ENCODE results near the gene TDRD7.
"Not testable (repeated sequence)": the region's sequence is repeated elsewhere in the genome, so short reads cannot be mapped to it uniquely, and the experiment has no call there.

The TDRD7 gene

DNA sequence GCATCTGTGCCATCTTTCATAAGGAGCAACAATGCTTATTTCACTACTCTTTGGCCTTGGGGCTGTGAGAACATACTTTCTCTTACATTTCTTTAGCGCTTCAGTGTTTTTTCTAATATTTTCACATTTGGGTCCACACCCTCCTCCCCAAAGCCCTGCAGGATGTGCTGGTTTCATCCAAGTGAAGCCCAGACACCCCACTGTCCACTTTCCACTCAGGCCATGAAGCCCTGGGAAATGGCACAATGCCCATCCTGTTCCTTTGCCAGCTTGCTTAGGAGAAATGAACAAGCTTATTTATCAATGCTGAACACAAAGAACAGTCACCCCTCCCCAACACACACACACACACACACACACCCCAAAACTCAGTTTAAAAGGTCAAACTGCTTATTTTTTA lies 72.2 kb downstream of the TDRD7 start:
- no peak for DNase-seq

DNA sequence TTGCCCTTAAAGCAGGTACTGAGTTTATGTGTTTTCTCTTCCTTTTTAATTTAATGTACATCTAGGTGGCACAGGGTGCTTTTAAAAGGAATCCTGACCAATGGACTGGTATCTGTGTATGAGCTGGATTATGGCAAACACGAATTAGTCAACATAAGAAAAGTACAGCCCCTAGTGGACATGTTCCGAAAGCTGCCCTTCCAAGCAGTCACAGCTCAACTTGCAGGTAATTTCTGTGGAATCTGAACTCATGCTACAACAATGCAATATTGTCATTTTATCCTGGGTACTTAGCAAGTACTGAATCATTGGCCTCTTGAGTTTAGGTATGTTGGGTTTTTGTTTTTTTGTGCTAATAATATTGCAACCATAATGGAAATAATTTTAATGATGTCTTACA lies 75.2 kb downstream of the TDRD7 start:
- DNase-seq, result no peak

DNA sequence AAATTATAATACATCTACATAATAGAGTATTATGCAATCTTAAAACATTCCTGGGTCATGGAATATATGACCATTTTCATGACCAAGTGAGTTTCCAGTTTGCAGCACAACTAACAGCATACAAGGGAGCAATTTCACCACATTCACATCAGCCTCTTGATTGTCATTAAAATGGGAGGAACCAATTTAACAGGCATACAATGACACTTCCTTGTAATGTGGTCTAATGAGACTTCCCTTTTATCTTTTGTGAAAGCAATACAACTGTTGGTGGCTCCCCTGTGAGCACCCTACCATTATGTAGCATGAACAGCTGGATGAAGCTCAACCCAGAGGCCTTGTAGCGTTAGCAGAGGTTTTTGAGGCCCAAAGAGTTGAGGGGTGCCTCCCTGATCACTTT lies 76.0 kb downstream of the TDRD7 start:
- DNase-seq, result no peak

DNA sequence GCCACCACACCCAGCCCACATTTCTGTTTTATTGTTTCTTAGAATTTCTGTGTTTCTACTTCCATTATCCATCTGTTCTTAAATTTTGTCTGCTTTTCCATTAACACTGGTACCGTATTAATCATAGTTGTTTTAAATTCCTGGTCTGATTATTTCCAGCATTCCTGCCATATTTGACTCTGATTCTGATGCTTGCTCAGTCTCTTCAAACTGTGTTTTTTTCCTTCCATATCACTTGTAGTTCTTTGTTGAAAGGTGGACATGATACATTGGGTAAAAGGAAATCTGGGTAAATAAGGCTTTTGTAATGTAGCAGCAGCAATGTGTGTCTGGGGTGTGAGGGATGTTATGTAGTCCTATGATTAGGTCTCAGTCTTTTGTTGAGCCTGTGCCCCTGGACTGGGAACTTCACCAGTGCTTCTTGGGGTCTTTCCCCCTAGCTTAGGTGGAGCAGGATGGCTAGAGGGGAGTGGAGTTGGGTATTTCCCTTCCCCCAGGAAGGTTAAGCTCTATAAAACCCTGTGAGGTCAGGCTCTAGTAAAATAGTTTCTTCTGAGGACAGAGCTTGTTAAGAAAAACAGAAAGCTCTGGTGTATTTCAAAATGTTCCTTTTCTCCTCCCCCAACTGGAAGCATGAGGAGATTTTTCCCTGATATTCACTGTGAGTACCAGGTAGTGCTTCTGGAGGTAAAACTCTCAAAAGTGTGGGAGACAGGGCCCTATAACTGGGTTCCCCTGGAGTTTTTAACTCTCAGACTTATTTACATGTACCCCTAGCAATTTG lies 79.5 kb downstream of the TDRD7 start:
- no peak for DNase-seq

DNA sequence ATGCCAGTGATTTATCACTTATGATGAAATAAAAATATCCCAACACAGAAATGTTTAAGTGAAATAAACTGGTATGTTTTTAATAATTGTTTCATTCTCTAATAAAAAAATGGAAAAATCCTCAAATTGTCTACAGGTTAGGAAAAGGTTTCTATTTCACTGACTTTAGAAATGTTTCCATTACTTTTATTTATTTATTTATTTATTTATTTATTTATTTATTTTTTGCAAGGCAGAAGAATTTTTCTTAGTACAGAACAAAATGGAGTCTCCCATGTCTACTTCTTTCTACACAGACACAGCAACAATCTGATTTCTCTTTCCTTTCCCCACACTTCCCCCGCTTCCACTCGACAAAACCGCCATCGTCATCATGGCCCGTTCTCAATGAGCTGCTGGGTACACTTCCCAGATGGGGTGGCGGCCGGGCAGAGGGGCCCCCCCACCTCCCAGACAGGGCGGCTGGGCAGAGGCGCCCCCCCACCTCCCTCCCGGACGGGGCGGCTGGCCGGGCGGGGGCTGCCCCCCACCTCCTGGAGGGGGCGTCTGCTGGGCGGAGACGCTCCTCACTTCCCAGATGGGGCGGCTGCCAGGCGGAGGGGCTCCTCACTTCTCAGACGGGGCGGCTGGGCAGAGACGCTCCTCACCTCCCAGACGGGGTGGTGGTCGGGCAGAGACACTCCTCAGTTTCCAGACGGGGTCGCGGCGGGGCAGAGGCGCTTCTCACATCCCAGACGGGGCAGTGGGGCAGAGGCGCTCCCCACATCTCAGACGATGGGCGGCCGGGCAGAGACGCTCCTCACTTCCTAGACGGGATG lies 85.9 kb downstream of the TDRD7 start:
- not testable (repeated sequence) for DNase-seq

DNA sequence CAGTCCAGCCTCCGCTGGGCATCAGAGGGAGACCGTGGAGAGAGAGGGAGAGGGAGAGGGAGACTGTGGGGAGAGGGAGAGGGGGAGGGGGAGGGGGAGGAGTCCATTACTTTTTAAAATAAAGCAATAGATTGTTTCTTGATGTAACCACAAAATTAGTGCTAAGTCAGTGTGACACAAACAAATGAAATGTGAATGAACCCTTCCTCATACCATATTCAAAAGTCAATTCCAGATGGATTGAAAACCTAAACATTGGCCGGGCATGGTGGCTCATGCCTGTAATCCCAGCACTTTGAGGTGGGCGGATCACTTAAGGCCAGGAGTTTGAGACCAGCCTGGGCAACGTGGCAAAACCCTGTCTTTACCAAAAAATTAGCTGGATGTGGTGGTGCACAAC lies 87.0 kb downstream of the TDRD7 start:
- DNase-seq, result not testable (repeated sequence)

DNA sequence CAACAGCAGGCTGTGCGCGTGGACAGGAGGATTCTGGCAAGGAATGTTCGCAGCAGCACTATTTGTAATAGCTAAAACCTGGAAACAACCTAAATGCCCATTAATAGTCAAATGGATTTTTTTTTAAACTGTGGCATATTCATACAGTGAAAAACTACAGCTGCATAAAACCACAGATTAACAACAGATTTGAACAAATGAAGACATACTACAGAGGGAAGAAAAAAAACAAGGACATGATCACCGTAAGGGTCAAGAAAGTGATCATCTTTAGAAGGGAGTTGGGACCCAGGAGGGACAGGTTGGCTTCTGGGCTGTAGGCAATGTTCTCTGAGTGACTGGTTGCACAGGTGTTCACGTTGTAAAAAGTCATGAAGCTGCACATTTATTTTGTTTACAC lies 88.4 kb downstream of the TDRD7 start:
- no peak for DNase-seq

DNA sequence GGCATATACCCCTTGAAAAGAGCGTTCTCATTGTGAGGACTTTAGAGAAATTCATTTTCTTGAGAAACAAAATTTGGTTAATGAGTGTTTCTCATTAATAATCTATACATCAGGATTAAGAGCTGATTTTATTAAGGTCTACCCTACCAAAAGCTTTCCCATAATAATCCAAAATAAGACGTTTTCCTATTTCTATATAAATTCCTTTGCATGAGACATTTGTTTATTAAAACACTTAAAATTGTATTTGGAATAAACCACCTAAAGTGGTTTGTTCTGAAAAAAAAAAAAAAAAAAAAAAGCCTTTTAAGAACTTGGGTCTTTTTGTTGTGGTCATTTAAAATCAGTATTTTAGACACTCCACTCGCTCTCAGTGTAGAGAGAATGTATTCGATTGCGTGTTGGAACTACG lies 88.9 kb downstream of the TDRD7 start:
- DNase-seq, result no peak

DNA sequence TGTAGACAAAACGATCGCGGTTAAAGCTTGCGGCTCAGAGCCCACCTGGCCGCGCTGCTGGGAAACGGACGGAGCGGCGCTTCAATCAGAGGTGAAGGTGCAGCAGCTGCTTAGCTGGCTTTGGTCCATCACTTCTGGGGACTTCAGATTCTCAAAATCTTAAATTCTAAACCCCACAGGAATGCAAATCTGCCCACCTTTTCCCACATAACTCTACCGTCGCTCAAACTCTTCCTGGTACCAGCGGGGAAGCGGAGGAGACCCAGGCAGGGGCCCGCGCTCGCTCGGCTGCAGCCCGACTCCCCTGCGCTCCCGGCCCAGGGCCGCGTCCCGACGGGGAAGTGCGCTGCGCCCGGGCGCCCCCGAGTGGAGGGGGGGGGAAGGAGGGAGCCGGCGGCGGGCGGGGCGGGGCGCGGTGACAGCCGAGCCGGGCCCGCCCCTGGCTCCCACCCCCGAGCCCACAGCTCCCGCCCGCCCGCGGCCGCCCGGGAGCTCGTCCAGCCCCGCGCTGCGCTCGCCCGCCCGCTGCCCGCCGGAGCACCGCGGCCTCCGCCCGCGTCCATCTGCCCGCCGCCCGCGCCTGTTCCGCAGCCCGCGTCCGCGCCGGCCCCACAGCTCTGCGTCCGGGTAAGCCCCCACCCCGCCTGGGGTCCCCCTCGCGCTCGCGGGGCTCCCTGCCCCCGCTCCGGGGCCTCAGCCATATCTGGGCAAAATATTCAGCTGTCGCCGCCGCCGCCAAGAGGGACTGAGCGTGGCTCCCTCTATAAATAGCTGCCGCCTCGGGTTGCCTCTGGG lies 89.5 kb downstream of the TDRD7 start, which contains the start of gene TMOD1:
Gene TMOD1 (plus strand): TSS at position 490 of the 795 bp plus-strand sequence. CDS start 22,523 bp downstream, outside the sequence.
- DNase-seq, result peak; percentile 13 to 54

DNA sequence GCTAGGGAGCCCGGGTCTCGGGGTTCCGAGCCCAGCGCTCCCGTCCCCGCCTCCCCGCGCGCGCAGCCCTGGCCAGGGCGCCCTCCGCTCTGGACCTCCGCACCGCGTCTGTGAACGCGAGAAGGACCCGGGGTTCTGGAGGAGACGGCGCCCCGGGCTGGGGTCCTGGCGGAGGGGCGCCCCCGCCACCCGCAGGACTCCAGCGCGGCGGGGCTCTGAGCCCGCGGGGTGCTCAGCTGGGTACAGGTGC lies 90.0 kb downstream of the TDRD7 start:
- DNase-seq, result no peak

DNA sequence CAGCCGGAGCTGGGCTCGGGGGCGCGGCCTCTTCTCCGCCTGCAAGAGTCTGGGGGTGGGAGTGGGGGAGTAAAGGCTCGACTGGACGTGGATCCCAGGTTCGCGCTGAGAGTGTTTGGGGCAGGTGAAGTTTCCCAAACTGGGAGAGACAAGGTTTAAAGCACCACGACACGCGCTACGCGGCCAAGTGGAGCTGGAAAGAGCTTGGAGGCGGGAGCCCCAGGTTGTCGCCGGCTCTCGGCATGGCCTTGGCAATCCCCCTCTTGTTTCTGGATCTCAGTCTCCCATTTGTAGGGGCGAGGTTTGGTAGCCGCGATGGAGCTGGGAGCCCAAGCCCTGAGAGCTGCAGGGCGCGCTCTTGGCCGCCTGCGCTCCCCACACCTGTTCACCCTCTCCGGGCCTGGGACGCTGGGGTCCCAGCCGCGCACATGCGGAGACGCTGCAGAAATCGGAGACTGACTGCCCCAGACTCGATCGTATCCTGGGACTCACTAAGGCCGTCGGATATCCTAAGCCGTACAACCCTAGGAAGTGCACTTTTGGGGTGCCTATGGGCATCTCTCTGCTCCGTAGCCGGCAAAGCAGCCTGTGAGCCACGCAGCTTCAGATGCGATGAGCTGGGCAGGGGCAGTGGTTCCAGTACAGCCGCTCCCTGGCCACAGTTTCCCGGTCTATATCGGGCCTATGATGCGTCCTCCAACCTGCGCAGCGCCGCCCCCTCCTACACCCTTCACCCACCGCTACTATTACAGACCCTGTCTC lies 90.5 kb downstream of the TDRD7 start:
- peak in 1 of 2 experiments; percentile 0 for DNase-seq

DNA sequence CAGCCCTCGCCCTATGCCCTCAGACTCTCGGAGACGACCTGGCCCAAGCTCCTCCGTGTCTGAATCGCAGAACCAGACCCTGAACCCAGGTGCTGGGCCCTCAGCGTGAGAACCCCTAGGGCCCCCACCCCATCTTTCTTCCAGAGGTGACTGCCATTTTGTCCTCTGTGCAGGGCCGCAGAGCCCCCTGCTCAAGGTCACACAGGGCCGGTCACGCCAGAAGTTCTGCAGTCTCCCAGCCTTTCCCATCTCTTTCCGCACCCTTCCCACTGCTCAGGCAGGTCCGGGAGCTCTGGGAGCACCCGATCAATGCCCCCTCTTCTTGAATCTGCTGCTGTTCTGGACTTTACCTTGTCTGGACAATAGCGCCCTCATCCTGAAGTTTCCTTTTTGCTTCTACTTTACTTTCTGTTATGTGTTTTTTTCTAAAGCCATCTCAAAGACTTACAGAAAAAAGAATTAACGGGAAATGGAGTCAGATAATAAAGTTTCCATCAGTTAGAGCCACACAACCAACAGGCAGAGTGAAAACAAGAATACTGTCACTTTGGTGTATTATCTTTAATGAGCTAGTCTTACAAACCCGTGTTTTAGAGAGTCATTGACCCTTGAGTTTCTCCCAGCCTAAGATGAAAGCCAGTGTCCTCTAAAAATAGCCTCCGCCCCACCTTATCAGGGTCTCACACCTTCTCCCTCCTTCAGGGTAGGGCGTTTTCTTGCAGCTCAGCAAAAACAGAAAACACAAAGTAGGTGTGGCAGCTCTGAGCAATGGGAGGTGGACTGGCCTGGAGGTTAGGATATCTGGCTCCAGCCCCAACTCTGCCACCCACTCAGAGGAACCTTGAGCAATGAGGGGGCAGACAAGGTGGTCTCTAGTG lies 91.3 kb downstream of the TDRD7 start:
- no peak for DNase-seq

DNA sequence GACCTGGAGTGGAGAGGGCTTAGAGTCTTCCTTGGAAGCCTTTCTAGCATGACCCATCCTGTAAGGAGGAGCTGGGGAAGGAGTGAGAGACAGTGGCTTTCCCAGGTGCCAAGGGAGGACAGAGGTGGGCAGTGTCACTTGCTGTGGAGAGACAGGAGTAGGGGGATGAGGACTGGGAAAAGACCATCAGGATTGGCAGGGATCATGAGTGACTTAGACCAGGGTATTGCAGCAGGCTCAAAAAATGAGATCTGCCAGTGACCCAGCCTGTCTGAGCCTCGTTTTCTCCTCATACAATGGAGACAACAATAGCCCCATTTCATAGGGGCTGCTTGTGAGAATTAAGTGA lies 91.9 kb downstream of the TDRD7 start:
- DNase-seq, result no peak

DNA sequence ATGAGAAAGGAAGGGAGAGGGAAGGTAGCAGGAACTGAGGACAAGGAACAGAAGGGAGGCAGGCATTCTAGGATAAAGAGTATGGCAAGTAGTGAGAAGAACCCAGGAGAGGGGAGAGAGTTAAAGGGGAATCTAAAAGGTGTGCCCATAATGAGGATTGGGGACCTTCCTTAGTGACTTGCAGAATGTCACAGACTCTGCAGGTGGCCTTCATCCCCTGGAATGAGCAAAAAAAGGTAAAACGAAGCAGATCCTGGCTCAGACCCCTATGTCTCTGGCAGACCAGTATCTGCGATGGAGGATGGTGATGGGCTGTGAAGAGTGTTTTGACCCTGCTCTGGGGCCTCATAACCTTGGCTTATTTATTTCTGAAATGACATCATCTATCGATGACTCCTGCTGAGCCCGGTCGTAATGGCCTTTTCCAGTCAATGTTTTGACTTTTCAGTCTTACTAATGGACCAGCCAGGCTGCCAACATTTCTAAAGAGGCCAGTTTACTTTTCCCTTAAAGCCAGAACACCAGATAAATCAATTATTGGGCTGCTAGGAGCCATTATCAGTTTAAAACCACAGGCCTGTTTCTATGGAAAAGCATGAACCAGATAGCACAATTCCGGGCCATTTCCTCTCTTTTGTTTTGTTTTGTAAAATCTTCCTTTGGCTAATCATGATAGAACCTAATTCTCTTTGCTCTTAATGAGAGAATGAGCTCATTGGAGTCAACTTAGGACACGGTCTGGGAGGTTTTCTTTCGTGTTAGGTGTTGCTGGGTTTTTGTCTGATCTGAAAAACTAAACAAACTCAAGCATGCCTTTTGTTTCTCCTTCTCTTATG lies 92.7 kb downstream of the TDRD7 start:
- no peak for DNase-seq

DNA sequence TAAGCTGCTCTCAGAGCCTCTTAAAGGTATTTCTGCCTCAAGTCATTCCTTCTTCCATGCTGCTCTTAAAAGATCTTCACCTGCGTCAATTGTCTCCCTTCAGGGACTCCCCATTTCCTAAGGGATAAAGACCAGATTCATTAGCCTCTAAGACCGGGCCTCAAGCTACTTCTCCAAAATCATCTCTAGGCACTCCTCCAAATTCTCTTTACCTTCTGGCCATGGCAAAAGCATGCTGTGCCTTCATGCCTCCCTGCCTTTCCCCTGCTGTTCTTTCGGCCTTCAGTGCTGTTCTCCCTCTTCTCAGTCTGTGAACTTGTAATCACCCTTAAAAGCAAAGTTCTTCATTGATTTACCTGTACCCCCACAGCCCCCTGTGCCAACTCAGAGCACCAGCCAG lies 93.9 kb downstream of the TDRD7 start:
- DNase-seq, result no peak

DNA sequence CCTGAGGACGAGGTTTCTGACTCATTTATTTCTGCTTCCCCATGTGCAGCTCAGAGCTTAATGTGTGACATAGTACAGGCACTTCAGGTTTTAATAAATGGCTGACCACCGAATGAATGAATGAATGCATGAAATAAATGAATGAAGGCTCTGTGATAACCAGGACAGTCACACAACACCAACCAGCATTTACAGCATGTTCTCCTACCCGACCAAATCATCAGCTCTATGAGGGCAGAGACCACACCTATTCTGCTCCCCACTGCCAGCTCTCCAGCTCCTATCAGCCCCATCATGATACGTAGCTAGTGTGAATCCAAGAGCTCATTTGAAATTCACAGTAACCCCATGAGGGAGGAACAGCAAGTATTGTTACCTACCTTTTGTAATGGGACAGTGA lies 94.4 kb downstream of the TDRD7 start:
- no peak for DNase-seq

DNA sequence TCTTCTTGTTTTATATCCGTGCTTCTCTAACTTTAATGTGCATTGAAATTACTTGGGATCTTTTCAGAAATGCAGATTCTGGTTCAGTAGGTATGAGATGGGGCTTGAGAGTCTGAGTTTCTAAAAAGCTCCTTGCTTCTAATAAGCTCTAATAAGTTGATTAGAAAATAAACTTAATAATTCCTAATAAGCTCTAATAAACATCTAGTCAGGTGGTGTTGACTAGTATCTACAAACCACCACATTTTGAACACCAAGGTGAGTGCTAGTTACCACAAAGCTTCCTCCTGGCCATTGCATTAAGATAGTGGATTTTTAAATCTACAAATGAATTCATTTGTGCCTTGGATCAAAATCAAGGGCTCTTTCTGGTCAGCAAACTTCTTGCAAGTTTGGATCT lies 94.9 kb downstream of the TDRD7 start:
- DNase-seq, result no peak

DNA sequence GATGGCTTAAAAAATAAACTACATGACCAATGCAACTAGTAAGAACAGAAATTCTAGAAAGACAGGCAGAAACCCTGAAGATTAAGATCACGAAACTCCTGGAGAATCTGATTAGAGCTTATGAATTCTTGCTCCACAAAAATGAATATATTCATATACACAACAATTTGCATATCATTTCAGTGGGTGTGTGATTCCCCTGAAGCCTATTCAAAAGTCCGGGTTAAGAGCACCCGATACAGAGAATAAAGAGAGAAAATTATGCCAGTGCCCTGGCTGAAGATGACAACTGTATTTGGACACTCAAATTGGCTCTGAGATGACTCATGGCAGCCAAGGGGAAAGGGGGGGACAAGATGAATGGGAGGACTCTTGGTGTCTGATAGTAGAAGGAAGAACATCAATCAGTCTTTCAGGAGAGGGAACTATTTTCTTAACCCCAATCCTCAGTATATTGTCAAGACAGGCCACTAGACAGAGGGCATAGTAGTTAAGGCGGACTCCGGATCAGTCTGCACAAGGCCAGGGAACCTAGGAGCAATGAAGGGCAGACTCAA lies 95.6 kb downstream of the TDRD7 start:
- no peak for DNase-seq

DNA sequence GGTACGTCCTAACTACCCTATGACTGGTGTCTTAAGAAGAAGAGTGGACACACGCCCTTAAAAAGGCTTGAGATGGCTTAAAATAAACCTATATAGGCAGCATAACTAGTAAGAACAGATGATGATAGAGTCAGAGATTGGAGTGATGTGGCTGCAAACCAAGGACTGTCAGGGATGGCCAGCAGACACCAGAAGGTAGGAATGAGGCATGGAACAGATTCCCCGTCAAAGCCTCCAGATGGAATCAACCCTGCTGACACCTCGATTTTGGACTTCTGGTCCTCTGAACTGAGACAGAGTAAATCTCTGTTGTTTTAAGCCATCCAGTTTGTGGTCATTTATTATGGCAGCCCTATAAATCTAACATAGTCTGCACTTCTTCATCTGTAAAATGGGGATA lies 97.0 kb downstream of the TDRD7 start:
- no peak for DNase-seq

DNA sequence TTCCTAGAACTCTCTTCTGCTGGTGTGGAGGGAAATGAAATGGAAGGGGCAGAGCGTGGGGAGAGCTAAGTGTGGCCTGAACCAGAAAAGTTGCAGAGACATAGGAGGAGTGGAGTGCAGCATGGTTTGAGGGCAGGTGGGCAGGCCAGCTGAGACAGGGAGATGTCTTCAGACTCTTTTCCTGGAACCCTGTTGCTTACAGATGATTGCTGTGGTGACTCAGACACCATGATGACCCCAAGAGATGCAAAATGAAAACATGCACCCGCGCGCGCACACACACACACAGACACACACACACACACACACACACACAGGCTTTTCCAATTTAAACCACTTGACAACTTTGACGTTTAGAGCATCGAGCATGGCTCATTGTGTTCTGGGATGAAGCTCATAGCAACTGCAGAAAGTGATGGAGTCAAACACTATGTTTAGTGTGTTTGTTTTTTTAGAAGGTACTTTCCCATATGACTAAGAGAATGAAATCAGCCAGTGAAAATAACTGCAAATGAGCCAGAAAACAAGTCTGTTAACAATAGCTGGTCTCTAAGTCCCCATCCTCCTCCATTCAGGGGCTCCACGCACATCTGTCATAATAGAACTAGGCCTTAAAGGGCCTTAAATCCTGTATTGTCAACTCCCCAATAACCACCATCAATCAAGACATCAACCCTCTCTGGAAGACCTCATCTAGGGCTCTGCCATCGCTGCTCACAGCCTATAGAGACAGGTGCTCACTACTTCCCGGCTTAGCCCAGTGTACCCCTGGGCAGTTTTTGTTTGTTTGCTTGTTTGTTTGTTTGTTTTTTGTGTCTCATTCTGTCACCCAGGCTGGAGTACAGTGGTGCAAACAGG lies 99.1 kb downstream of the TDRD7 start:
- DNase-seq, result no peak

All from stimulated activated CD4-positive, alpha-beta T cell treated with anti-CD3 and anti-CD28 coated beads, Interleukin-4, amount 100 ng/mL, for 4 hours (primary cell).